OCI-LY7 (cell line): ENCODE results near the gene GLB1L3. TPM values are rescaled to one million over a fixed set of nuclear protein-coding genes. Genes with fewer than 3 reads are reported as not detected.
"Not testable (repeated sequence)": the region's sequence is repeated elsewhere in the genome, so short reads cannot be mapped to it uniquely, and the experiment has no call there.

Experiments
- BruUV-seq: library from RNA; stranded (reverse); fragments of 400-500 nt; replicated peaks from 2 replicates; lab custom pipeline; 2021; lab: Mats Ljungman, UMichigan
- CTCF ChIA-PET: fragments of 300-600 bp; sonication (Branson Sonifier 250); formaldehyde crosslinking; loops from one replicate; lab custom pipeline; 2022; ENCODE audit warnings: antibody characterized with exemption; ENCODE audit not compliant: unreplicated experiment; lab: Charles Lee
- POLR2A ChIA-PET: fragments of 300-600 bp; sonication (Branson Sonifier 250); formaldehyde crosslinking; loops from one replicate; lab custom pipeline; 2022; ENCODE audit warnings: antibody characterized with exemption; lab: Charles Lee
- DNase-seq: peaks from one replicate; pipeline ENCODE4 v3.0.0-alpha.2; 2015; ENCODE audit warnings: low spot score
- H2AFZ ChIP-seq: fragments of 200-600 bp; sonication (generic), shearing (Covaris generic); 2 replicates; pipeline ENCODE4 v1.6.1; 2014; ENCODE audit warnings: mild to moderate bottlenecking, antibody characterized with exemption, low read length, moderate library complexity
- H3K27ac ChIP-seq: fragments of 200-600 bp; sonication (generic); 2 replicates; pipeline ENCODE4 v1.5.1; 2014; ENCODE audit warnings: mixed run types, low read depth, mild to moderate bottlenecking, moderate library complexity, low read length, inconsistent platforms; ENCODE audit not compliant: poor library complexity, severe bottlenecking
- H3K36me3 ChIP-seq: fragments of 200-600 bp; sonication (generic); 2 replicates; pipeline ENCODE4 v1.6.1; 2014; ENCODE audit warnings: mild to moderate bottlenecking, antibody characterized with exemption, low read length, moderate library complexity, mixed read lengths; ENCODE audit not compliant: insufficient read depth
- H3K4me1 ChIP-seq: fragments of 200-600 bp; sonication (generic); 2 replicates; pipeline ENCODE4 v1.5.1; 2014; ENCODE audit warnings: mild to moderate bottlenecking, low read length; ENCODE audit not compliant: insufficient read depth, poor library complexity, severe bottlenecking
- H3K4me2 ChIP-seq: fragments of 200-600 bp; sonication (generic); 2 replicates; pipeline ENCODE4 v1.6.1; 2014; ENCODE audit warnings: mild to moderate bottlenecking, low read length
- H3K4me3 ChIP-seq: fragments of 200-600 bp; sonication (generic); 2 replicates; pipeline ENCODE4 v1.5.1; 2014; ENCODE audit warnings: mild to moderate bottlenecking, low read depth, low read length; ENCODE audit not compliant: poor library complexity, severe bottlenecking
- H3K79me2 ChIP-seq: fragments of 200-600 bp; sonication (generic); 2 replicates; pipeline ENCODE4 v1.6.1; 2016; ENCODE audit warnings: low read depth, mild to moderate bottlenecking, low read length, moderate library complexity, mixed read lengths; ENCODE audit not compliant: insufficient read depth
- H3K9me2 ChIP-seq: fragments of 200-600 bp; sonication (generic); 2 replicates; pipeline ENCODE4 v1.6.1; 2016; ENCODE audit warnings: mild to moderate bottlenecking, low read length, mixed read lengths; ENCODE audit not compliant: insufficient read depth
- H3K9me3 ChIP-seq: fragments of 200-600 bp; sonication (generic); 2 replicates; pipeline ENCODE4 v1.6.1; 2014; ENCODE audit warnings: mild to moderate bottlenecking, mixed run types, low read length, mixed read lengths
- H4K20me1 ChIP-seq: fragments of 200-600 bp; sonication (generic); 2 replicates; pipeline ENCODE4 v1.6.1; 2014; ENCODE audit warnings: mild to moderate bottlenecking, antibody characterized with exemption, low read length, moderate library complexity, mixed read lengths; ENCODE audit not compliant: insufficient read depth
- CTCF ChIP-seq: fragments of 200-600 bp; sonication (generic); conservative IDR thresholded peaks from 2 replicates; pipeline ENCODE4 v1.5.1; 2014; ENCODE audit warnings: mild to moderate bottlenecking, antibody characterized with exemption, low read length, moderate library complexity, mixed read lengths
- EZH2phosphoT487 ChIP-seq: fragments of 200-600 bp; sonication (generic); IDR thresholded peaks from 2 replicates; pipeline ENCODE4 v1.6.1; 2018; ENCODE audit warnings: low read depth, borderline replicate concordance, mild to moderate bottlenecking, mixed run types, antibody characterized with exemption, low read length, moderate library complexity, mixed read lengths
- intact Hi-C: fragments of 100-400 bp; cut with micrococcal nuclease; formaldehyde crosslinking; loops from one replicate; pipeline ENCODE4 v1.10.0; 2022; ENCODE audit not compliant: unreplicated experiment
- total RNA-seq, 2 experiments: library from RNA; depleted of rRNA in 1 of 2; stranded (reverse); fragments of >200 nt in 1 of 2; shearing (Covaris generic) in 1 of 2; gene quantifications; 2 replicates each; pipeline ENCODE4 v1.2.3, GENCODE V29; 2014 to 2022

GLB1L3 gene
- total RNA-seq, 2 experiments from 2014 or later, result not detected

GRCh38 chr11:134254433-134255183 is 21.6 kb upstream of the GLB1L3 start:
- Histone ChIP-seq H2AFZ (no peak overlapping the region), H3K4me1 (peaks cover 20% of the 10 kb centered on the region), H3K9me2 (no peaks in the 10 kb centered on the region), H3K36me3 (peaks cover 27% of the 10 kb centered on the region), H3K4me3 (peak overlapping the region; percentile 82), H3K79me2 (peaks cover 12% of the 10 kb centered on the region; the same call in 1 of the 2 replicates), H3K27ac (no peak overlapping the region), H4K20me1 (no peaks in the 10 kb centered on the region), H3K9me3 (no peaks in the 10 kb centered on the region), H3K4me2 (peak overlapping the region; percentile 91)
- POLR2A ChIA-PET, result interaction anchor here (1.0 to 1.4 kb wide), 3 partner anchors 12 to 31 kb away, joined by 4 to 6 read pairs (median 6); partner anchors contain the start of genes NCAPD3 and VPS26B
- intact Hi-C loops, result no loop called here
- no peak for DNase-seq
- TF ChIP-seq EZH2phosphoT487 (no peak), CTCF (no peak)
- BruUV-seq, result no TSS peak
- CTCF ChIA-PET, result no interaction called here

- POLR2A ChIA-PET, result interaction anchor here (1.0 kb wide), 1 partner anchor 11 kb away, joined by 4 read pairs; no protein-coding TSS in a partner anchor
- DNase-seq, H4K20me1 ChIP-seq, BruUV-seq, H3K9me2 ChIP-seq, H3K27ac ChIP-seq, H3K4me2 ChIP-seq, H3K4me3 ChIP-seq, H2AFZ ChIP-seq, H3K9me3 ChIP-seq, CTCF ChIA-PET, intact Hi-C loops: not testable (repeated sequence)
- H3K79me2 ChIP-seq, result peaks cover 12% of the 10 kb centered on the region; the same call in 1 of the 2 replicates
- H3K36me3 ChIP-seq, result peaks cover 27% of the 10 kb centered on the region; the same call in 1 of the 2 replicates
- H3K4me1 ChIP-seq, result peaks cover 25% of the 10 kb centered on the region
Measured at GRCh38 chr11:134255184-134255561, 21.0 kb upstream of the GLB1L3 start.

GRCh38 chr11:134257101-134257500 is 19.1 kb upstream of the GLB1L3 start:
- intact Hi-C loops, result no loop called here
- POLR2A ChIA-PET, result no interaction called here
- no peaks in the 10 kb centered on the region for H3K9me3 ChIP-seq
- peaks cover 26% of the 10 kb centered on the region for H3K4me1 ChIP-seq
- no peaks in the 10 kb centered on the region for H3K9me2 ChIP-seq
- no peak overlapping the region for H3K4me2 ChIP-seq
- H3K4me3 ChIP-seq, result no peak overlapping the region
- peaks cover 26% of the 10 kb centered on the region; the same call in 1 of the 2 replicates for H3K36me3 ChIP-seq
- no peak overlapping the region for H3K27ac ChIP-seq
- no peak for DNase-seq
- no peak overlapping the region for H2AFZ ChIP-seq
- BruUV-seq, result no TSS peak
- H3K79me2 ChIP-seq, result peaks cover 12% of the 10 kb centered on the region; the same call in 1 of the 2 replicates
- no peak for TF ChIP-seq CTCF
- no peak for TF ChIP-seq EZH2phosphoT487
- CTCF ChIA-PET, result no interaction called here
- no peaks in the 10 kb centered on the region for H4K20me1 ChIP-seq
